Duodenal mucosa (tissue), 2 donors: ENCODE data around the gene BUB1B.
"Not testable (repeated sequence)": the region's sequence is repeated elsewhere in the genome, so short reads cannot be mapped to it uniquely, and the experiment has no call there.

Source experiments
- H3K27ac ChIP-seq: one replicate; pipeline ENCODE4 v1.7.0; 2013; ENCODE audit warnings: low read depth, low read length
- H3K27me3 ChIP-seq, 2 donors: one replicate each; pipeline ENCODE4 v1.7.0; 2013; ENCODE audit warnings: low read length in 2 of 2, control low read depth in 1 of 2; ENCODE audit not compliant: insufficient read depth in 2 of 2, control insufficient read depth in 1 of 2
- H3K36me3 ChIP-seq, 2 donors: one replicate each; pipeline ENCODE4 v1.7.0; 2013; ENCODE audit warnings: low read length in 2 of 2, control low read depth in 1 of 2; ENCODE audit not compliant: insufficient read depth in 2 of 2, control insufficient read depth in 1 of 2
- H3K4me1 ChIP-seq, 2 donors: one replicate each; pipeline ENCODE4 v1.7.0; 2013; ENCODE audit warnings: low read length in 2 of 2, control low read depth in 1 of 2; ENCODE audit not compliant: insufficient read depth in 2 of 2, control insufficient read depth in 1 of 2
- H3K4me3 ChIP-seq, 2 donors: one replicate each; pipeline ENCODE4 v1.7.0; 2013; ENCODE audit warnings: low read length in 2 of 2, low read depth in 1 of 2
- H3K9ac ChIP-seq, 2 donors: one replicate each; pipeline ENCODE4 v1.7.0; 2013; ENCODE audit warnings: low read length in 2 of 2, low read depth in 1 of 2
- H3K9me3 ChIP-seq, 2 donors: one replicate each; pipeline ENCODE4 v1.7.0; 2013; ENCODE audit warnings: low read length in 2 of 2, control low read depth in 1 of 2; ENCODE audit not compliant: control insufficient read depth in 1 of 2

Gene BUB1B, protein sequence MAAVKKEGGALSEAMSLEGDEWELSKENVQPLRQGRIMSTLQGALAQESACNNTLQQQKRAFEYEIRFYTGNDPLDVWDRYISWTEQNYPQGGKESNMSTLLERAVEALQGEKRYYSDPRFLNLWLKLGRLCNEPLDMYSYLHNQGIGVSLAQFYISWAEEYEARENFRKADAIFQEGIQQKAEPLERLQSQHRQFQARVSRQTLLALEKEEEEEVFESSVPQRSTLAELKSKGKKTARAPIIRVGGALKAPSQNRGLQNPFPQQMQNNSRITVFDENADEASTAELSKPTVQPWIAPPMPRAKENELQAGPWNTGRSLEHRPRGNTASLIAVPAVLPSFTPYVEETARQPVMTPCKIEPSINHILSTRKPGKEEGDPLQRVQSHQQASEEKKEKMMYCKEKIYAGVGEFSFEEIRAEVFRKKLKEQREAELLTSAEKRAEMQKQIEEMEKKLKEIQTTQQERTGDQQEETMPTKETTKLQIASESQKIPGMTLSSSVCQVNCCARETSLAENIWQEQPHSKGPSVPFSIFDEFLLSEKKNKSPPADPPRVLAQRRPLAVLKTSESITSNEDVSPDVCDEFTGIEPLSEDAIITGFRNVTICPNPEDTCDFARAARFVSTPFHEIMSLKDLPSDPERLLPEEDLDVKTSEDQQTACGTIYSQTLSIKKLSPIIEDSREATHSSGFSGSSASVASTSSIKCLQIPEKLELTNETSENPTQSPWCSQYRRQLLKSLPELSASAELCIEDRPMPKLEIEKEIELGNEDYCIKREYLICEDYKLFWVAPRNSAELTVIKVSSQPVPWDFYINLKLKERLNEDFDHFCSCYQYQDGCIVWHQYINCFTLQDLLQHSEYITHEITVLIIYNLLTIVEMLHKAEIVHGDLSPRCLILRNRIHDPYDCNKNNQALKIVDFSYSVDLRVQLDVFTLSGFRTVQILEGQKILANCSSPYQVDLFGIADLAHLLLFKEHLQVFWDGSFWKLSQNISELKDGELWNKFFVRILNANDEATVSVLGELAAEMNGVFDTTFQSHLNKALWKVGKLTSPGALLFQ

DNA sequence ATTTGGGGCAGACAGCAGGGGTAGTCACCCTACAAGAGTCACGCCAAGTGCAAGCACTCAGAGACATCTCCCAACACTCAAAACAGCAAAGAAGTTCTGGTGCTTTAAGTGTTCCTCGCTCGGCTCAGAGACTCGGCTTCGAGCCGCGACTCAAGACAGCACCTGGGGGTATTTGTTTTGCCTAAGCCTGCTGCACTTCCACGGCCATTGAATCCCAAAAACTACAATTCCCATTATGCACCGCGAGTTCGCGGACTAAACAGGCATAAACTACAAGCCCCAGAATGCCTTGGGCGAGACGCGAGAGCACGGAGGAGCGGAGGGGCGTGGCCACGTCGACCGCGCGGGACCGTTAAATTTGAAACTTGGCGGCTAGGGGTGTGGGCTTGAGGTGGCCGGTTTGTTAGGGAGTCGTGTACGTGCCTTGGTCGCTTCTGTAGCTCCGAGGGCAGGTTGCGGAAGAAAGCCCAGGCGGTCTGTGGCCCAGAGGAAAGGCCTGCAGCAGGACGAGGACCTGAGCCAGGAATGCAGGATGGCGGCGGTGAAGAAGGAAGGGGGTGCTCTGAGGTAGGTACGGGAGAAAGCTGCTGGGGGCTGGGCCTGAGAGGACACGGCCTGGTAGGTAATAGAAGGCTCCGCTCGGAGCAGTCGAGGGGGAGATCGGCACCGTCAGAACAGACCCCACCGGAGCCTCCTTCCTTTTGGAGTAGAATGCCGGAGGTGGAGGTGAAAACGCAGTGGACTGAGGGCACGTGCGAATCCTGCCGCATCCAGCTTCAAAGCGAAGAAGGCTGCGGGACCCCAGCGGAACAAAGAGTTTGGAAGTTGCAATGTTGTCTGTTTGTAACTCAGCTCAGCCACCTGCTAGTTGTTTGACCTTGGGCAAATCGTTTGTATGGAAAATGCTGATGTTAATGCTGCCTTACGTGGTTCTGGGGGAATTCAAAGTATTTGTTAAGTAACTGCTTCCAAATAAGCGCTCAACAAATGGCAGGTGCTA is at the start of gene BUB1B:
TSS of gene BUB1B (plus strand) at position 381 of the 1,000 bp plus-strand sequence. CDS start at position 533, 152 bp downstream.
- Histone ChIP-seq H3K36me3 (no peaks in the 10 kb centered on the region), H3K9me3 (no peaks in the 10 kb centered on the region), H3K27me3 (no peaks in the 10 kb centered on the region), H3K4me3 (peak within 1 kb of the TSS; percentile 91 to 94), H3K27ac (no peak within 1 kb of the TSS), H3K4me1 (peaks cover 9 to 10% of the 10 kb centered on the region in 2 donors), H3K9ac (peak within 1 kb of the TSS; percentile 51 to 66)

DNA sequence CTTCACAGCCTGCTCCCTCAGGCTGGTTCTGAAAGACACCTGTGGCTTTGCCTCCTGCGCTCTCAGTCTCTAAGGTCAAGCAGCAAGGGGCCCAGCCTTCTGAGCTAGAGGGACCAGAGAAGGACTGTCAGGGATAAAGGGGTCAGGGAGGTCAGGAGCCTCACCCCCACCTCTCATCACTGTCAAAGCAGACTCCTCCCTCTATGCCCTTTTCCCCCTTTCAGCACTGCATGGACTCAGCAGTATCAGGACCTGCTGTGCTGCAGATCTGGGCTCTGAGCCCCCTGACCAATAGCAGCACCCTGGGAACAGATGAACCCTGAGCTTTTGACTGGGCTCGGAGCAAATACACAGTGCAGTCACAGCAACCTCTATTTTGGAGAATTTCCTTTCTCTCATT is 49.0 kb upstream of the BUB1B start:
- Histone ChIP-seq H3K27ac (no peak overlapping the region), H3K4me1 (peaks cover 15 to 23% of the 10 kb centered on the region in 2 donors), H3K27me3 (no peaks in the 10 kb centered on the region), H3K4me3 (no peak overlapping the region), H3K9ac (no peak overlapping the region), H3K9me3 (no peaks in the 10 kb centered on the region), H3K36me3 (no peaks in the 10 kb centered on the region)

DNA sequence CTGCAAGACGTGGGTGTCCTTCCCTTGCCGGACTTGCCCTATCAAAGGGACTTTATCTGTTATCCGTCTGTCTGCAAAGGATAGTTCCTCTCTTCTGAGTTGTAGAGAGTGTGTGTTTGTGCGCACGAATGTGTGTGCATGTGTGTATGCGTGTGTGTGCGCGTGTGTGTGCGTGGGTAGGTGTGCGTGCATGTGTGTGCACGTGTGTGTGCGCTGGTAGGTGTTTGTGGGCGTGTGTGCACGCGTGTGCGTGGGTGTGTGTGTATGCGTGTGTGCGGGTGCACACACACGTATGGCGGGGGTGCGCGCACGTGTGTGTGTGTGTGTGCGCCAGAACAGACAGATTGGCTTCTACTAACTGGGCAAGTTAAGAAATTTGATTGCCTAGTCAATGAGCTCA is 48.1 kb upstream of the BUB1B start:
- Histone ChIP-seq H3K4me1 (peaks cover 6 to 14% of the 10 kb centered on the region in 2 donors), H3K9ac (no peak overlapping the region), H3K9me3 (no peaks in the 10 kb centered on the region), H3K27ac (no peak overlapping the region), H3K27me3 (no peaks in the 10 kb centered on the region), H3K4me3 (no peak overlapping the region), H3K36me3 (no peaks in the 10 kb centered on the region)

DNA sequence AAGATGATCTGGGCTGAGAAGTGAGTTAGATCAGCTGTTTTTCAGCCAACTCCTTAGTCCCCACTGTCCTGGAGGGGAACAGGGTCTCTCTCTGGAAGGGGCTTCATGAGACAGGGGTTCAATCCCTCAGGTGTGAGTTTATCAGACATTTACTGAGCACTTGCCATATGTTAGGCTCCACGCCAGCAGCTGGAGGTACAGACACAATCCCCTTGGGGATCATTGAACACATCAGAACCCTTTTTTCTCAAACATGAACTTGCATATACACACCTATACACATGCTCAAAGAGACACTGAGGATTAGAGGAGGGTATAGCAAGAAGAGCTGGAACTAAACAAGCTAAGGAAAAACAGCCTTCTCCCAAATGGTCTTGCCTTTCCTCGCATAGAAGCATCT is 46.7 kb upstream of the BUB1B start:
- Histone ChIP-seq H3K4me3 (no peak overlapping the region), H3K36me3 (no peaks in the 10 kb centered on the region), H3K9ac (no peak overlapping the region), H3K27me3 (no peaks in the 10 kb centered on the region), H3K4me1 (peaks cover 0 to 7% of the 10 kb centered on the region in 2 donors), H3K27ac (no peak overlapping the region), H3K9me3 (no peaks in the 10 kb centered on the region)

DNA sequence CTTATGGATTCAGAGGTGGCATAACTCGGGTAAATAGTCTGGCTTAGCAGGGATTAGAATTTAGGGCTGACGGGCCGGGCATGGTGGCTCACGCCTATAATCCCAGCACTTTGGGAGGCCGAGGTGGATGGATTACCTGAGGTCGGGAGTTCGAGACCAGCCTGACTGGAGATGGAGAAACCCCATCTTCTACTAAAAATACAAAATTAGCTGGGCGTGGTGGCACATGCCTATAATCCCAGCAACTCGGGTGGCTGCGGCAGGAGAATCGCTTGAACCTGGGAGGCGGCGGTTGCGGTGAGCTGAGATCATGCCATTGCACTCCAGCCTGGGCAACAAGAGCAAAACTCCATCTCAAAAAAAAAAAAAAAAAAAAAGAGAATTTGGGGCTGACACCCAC is 45.8 kb upstream of the BUB1B start:
- H3K4me3 ChIP-seq, H3K4me1 ChIP-seq, H3K27me3 ChIP-seq, H3K36me3 ChIP-seq, H3K9me3 ChIP-seq, H3K9ac ChIP-seq, H3K27ac ChIP-seq: not testable (repeated sequence)

DNA sequence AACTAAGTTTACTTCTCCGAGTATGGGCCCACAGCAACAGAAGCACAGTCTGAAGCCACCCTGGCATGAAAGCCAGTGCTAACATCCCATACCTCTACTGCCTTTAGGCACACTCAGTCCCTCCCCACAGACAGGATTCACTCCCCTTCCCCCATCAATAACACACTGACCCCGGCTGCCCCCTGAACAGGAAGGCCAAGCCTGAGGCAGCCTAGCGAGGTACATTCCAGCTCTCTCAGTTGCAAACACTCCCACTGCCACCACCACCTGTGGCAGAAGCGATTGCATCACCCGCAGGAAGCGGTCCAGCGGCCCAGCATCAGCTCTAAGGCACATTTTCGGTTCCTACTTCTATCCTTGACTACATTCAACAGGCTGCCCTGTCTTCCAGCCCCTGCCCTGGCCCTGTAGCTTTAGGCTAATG is 45.2 kb upstream of the BUB1B start:
- H3K9ac ChIP-seq, result no peak overlapping the region
- H3K27ac ChIP-seq, result no peak overlapping the region
- H3K4me3 ChIP-seq, result no peak overlapping the region
- H3K36me3 ChIP-seq, result no peaks in the 10 kb centered on the region
- H3K9me3 ChIP-seq, result no peaks in the 10 kb centered on the region
- H3K4me1 ChIP-seq, result peaks cover 0 to 2% of the 10 kb centered on the region in 2 donors
- no peaks in the 10 kb centered on the region for H3K27me3 ChIP-seq

DNA sequence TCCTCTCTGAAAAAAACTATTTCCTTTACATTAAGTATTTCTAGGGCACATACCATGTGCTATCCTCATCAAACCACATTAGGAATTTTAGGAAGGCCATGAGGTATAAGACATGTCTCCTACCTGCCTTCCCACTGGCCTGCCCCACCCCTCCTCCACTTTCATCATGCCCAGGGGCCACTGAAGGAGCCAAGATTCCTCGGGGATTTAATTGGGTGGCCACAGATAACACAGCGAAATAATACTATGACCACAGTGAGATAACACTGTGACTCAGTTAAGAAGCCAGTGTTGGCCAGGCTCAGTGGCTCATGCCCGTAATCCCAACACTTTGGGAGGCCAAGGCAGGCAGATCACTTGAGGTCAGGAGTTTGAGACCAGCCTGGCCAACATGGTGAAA is 42.4 kb upstream of the BUB1B start:
- Histone ChIP-seq H3K4me1 (peaks cover 0 to 2% of the 10 kb centered on the region in 2 donors), H3K36me3 (no peaks in the 10 kb centered on the region), H3K27me3 (no peaks in the 10 kb centered on the region), H3K4me3 (no peak overlapping the region), H3K9me3 (no peaks in the 10 kb centered on the region), H3K9ac (no peak overlapping the region), H3K27ac (no peak overlapping the region)

DNA sequence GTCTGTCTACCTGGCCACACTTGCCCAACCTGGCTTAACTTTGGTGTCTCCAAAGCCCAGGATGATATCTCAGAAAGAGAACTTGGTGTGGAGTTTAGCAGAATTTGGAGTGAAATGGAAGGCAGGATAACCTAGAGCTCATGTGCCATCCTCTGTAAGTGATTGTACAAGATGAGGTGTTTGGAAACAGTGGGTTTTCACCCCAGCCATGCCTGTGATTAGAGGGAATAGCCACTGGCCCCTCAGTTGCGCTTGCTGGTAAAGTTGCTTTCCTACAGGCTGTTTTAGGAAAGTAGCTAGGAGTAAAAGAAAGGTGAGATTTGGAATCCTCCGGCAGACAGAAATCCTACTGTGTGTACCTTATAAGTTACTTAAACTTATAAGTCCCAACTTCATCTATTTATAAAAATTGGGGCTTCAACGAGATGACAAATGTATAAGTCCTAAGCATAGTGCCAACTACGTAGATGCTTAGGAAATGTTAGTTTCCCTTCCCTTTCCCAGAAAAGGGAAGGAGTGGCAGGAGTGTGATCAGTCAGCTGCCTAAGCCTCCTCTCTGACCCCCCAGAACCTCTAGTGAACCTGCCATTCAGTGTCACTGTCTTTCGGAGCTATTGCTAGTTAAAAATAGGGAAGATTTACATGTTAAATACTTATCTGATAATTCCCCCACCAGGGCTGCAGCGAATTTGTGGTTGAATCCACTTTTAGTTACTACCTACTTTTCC is 38.8 kb upstream of the BUB1B start:
- Histone ChIP-seq H3K27me3 (no peaks in the 10 kb centered on the region), H3K4me1 (no peaks in the 10 kb centered on the region), H3K9me3 (no peaks in the 10 kb centered on the region), H3K36me3 (no peaks in the 10 kb centered on the region), H3K27ac (no peak overlapping the region), H3K9ac (no peak overlapping the region), H3K4me3 (no peak overlapping the region)

DNA sequence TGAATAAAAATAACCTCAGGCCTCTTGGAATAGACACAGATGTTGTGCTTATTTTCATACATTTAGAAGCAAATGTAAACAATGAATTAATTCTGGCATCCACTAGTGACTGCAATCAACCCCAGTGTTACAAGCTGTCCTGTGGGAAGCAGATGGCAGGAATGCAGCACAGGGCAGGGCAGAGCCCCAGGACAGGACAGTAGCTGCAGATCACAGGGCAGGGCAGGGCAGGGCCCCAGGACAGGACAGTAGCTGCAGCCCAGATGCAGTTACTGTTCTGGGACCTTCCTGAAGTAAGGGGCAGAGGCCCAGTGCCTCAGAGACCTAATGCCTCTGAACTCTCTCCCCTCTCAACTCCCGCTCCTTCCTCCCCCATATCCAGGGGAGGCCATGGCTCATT is 37.9 kb upstream of the BUB1B start:
- not testable (repeated sequence) for H3K4me3 ChIP-seq, H3K4me1 ChIP-seq, H3K9ac ChIP-seq, H3K36me3 ChIP-seq, H3K27ac ChIP-seq, H3K27me3 ChIP-seq, H3K9me3 ChIP-seq
